Neural progenitor cell (in vitro differentiated cells): Measurements from ENCODE around the gene RPL29. TPM values are rescaled to one million over a fixed set of nuclear protein-coding genes. Genes with fewer than 3 reads are reported as not detected.

Source experiments
- DNase-seq: peaks from one replicate; pipeline ENCODE4 v3.0.0-alpha.2; 2016; ENCODE audit warnings: low spot score
- H2AFZ ChIP-seq: fragments of 200-600 bp; sonication (generic); replicated peaks from 2 replicates; pipeline ENCODE4 v1.6.1; 2016; ENCODE audit warnings: antibody characterized with exemption
- H3F3A ChIP-seq: fragments of 200-600 bp; sonication (generic); 2 replicates; pipeline ENCODE4 v1.6.1; 2016; ENCODE audit warnings: antibody characterized with exemption, low read depth
- H3K27ac ChIP-seq: fragments of 200-600 bp; sonication (generic); 2 replicates; pipeline ENCODE4 v1.5.1; 2016; ENCODE audit warnings: mild to moderate bottlenecking
- H3K27me3 ChIP-seq: fragments of 200-600 bp; sonication (generic); 2 replicates; pipeline ENCODE4 v1.6.1; 2016; ENCODE audit warnings: mild to moderate bottlenecking, moderate library complexity
- H3K36me3 ChIP-seq: fragments of 200-600 bp; sonication (generic); 2 replicates; pipeline ENCODE4 v1.5.1; 2016
- H3K4me1 ChIP-seq: fragments of 200-600 bp; sonication (generic); 2 replicates; pipeline ENCODE4 v1.6.1; 2016; ENCODE audit warnings: mixed run types
- H3K4me2 ChIP-seq: fragments of 200-600 bp; sonication (generic); 2 replicates; pipeline ENCODE4 v1.6.1; 2016
- H3K4me3 ChIP-seq: fragments of 200-600 bp; sonication (generic); 2 replicates; pipeline ENCODE4 v1.5.1; 2016
- H3K79me2 ChIP-seq: fragments of 200-600 bp; sonication (generic); 2 replicates; pipeline ENCODE4 v1.6.1; 2016; ENCODE audit warnings: low read depth
- H3K9ac ChIP-seq: fragments of 200-600 bp; sonication (generic); 2 replicates; pipeline ENCODE4 v1.6.1; 2016
- H3K9me3 ChIP-seq: fragments of 200-600 bp; sonication (generic); 2 replicates; pipeline ENCODE4 v1.5.1; 2016; ENCODE audit warnings: low read depth
- H4K20me1 ChIP-seq: fragments of 200-600 bp; sonication (generic); 2 replicates; pipeline ENCODE4 v1.6.1; 2016; ENCODE audit warnings: low read depth
- H3K27ac Mint-ChIP-seq: 3 replicates; pipeline ENCODE4 v1.8.0; 2021; ENCODE audit warnings: mixed read lengths
- H3K27me3 Mint-ChIP-seq: 2 replicates; pipeline ENCODE4 v1.8.0; 2022; ENCODE audit warnings: low read depth, mild to moderate bottlenecking, inconsistent platforms, moderate library complexity, mixed read lengths; ENCODE audit not compliant: insufficient read depth
- H3K36me3 Mint-ChIP-seq: 3 replicates; pipeline ENCODE4 v1.8.0; 2021; ENCODE audit warnings: mixed read lengths
- H3K4me1 Mint-ChIP-seq: 3 replicates; pipeline ENCODE4 v1.8.0; 2021; ENCODE audit warnings: mixed read lengths
- H3K4me3 Mint-ChIP-seq: 3 replicates; pipeline ENCODE4 v1.8.0; 2021; ENCODE audit warnings: mild to moderate bottlenecking, moderate library complexity, mixed read lengths
- H3K9me3 Mint-ChIP-seq: 3 replicates; pipeline ENCODE4 v1.8.0; 2020; ENCODE audit warnings: mixed read lengths
- EZH2 ChIP-seq: fragments of 200-600 bp; sonication (generic); IDR thresholded peaks from 2 replicates; pipeline ENCODE4 v1.6.1; 2017; ENCODE audit warnings: antibody characterized with exemption, mild to moderate bottlenecking, moderate library complexity
- EZH2phosphoT487 ChIP-seq: fragments of 200-600 bp; sonication (generic); IDR thresholded peaks from 2 replicates; pipeline ENCODE4 v1.6.1; 2017; ENCODE audit warnings: antibody characterized with exemption
- total RNA-seq: library from RNA; depleted of rRNA; stranded (reverse); fragments of >200 nt; gene quantifications from 2 replicates; pipeline ENCODE4 v1.2.3, GENCODE V29; 2015; ENCODE audit warnings: low replicate concordance
- TF ChIP-seq, protein P1 (sequence below): fragments of 200-600 bp; sonication (generic); IDR thresholded peaks from 2 replicates; pipeline ENCODE4 v1.5.1; 2017; ENCODE audit warnings: antibody characterized with exemption, mild to moderate bottlenecking

RPL29 gene
- total RNA-seq, 1 donor from 2014 or later = 1,431 TPM

DNA sequence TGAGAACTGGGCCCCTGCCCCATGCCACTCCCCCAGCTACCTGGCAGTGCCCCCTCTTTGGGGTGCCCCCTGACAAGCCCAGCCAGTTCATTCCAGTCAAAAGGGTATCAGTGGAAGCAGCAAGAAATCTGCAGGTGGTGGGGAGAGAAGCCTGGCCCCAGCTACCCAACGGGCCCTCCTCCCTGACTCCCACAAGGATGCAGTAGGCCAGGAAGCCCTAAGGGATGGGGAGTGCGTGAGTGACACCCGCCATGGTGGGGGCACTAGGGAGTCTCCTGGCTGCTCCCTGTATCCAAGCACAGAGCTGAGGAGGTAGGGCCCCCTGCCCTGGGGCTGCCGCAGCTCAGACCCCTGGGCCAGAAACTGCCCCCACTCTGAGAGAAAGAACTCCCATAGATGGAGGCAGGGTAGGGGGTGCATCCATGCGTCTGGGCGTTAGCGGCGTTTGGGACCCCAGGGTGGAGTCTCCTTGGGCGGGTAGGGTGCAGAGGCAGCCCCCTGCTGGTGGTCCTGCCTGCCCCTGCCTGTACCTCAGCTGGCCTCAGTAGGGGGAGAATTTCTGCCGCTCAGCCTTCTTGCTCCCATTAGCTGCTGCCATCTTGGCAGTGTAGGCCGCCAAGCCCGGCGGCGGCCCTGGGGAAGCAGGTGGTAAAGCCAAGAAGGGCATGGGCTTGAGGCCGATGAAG lies 38.0 kb downstream of the RPL29 start:
- Mint-ChIP-seq H3K27ac (no peak overlapping the region), H3K27me3 (peaks cover 6% of the 10 kb centered on the region), H3K4me3 (no peak overlapping the region), H3K4me1 (peaks cover 22% of the 10 kb centered on the region), H3K9me3 (no peaks in the 10 kb centered on the region), H3K36me3 (peaks cover 3% of the 10 kb centered on the region)
- Histone ChIP-seq H4K20me1 (peaks cover 42% of the 10 kb centered on the region), H3K4me2 (no peak overlapping the region), H3K9ac (no peak overlapping the region), H3K27me3 (peaks cover 66% of the 10 kb centered on the region), H3K4me1 (peaks cover 17% of the 10 kb centered on the region), H3K27ac (no peak overlapping the region), H2AFZ (no peak overlapping the region), H3K4me3 (no peak overlapping the region), H3K36me3 (no peaks in the 10 kb centered on the region), H3K9me3 (no peaks in the 10 kb centered on the region), H3K79me2 (no peaks in the 10 kb centered on the region), H3F3A (peaks cover 29% of the 10 kb centered on the region)
- no peak for DNase-seq
- TF ChIP-seq, protein P1, sequence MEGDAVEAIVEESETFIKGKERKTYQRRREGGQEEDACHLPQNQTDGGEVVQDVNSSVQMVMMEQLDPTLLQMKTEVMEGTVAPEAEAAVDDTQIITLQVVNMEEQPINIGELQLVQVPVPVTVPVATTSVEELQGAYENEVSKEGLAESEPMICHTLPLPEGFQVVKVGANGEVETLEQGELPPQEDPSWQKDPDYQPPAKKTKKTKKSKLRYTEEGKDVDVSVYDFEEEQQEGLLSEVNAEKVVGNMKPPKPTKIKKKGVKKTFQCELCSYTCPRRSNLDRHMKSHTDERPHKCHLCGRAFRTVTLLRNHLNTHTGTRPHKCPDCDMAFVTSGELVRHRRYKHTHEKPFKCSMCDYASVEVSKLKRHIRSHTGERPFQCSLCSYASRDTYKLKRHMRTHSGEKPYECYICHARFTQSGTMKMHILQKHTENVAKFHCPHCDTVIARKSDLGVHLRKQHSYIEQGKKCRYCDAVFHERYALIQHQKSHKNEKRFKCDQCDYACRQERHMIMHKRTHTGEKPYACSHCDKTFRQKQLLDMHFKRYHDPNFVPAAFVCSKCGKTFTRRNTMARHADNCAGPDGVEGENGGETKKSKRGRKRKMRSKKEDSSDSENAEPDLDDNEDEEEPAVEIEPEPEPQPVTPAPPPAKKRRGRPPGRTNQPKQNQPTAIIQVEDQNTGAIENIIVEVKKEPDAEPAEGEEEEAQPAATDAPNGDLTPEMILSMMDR = no peak
- TF ChIP-seq EZH2phosphoT487 (no peak), EZH2 (no peak)

- no peak overlapping the region for H3K4me3 Mint-ChIP-seq
- Histone ChIP-seq H3K27me3 (peaks cover 64% of the 10 kb centered on the region), H2AFZ (peak overlapping the region; percentile 75), H3F3A (peaks cover 21% of the 10 kb centered on the region), H3K36me3 (no peaks in the 10 kb centered on the region), H3K9ac (no peak overlapping the region), H4K20me1 (peaks cover 27% of the 10 kb centered on the region), H3K27ac (no peak overlapping the region), H3K4me1 (peaks cover 13% of the 10 kb centered on the region), H3K4me2 (peak overlapping the region; percentile 85), H3K79me2 (no peaks in the 10 kb centered on the region), H3K9me3 (no peaks in the 10 kb centered on the region), H3K4me3 (peak overlapping the region; percentile 46)
- H3K4me1 Mint-ChIP-seq = peaks cover 10% of the 10 kb centered on the region
- DNase-seq = peak; percentile 84
- H3K27me3 Mint-ChIP-seq = peaks cover 4% of the 10 kb centered on the region
- H3K9me3 Mint-ChIP-seq = no peaks in the 10 kb centered on the region
- peaks cover 3% of the 10 kb centered on the region for H3K36me3 Mint-ChIP-seq
- H3K27ac Mint-ChIP-seq = no peak overlapping the region
- TF ChIP-seq, protein P1 = peak; percentile 67
- peak; percentile 51 for TF ChIP-seq EZH2phosphoT487
- peak; percentile 70 for TF ChIP-seq EZH2
These were observed 39.6 kb downstream of the RPL29 start for GRCh38 chr3:51955893-51956770.

DNA sequence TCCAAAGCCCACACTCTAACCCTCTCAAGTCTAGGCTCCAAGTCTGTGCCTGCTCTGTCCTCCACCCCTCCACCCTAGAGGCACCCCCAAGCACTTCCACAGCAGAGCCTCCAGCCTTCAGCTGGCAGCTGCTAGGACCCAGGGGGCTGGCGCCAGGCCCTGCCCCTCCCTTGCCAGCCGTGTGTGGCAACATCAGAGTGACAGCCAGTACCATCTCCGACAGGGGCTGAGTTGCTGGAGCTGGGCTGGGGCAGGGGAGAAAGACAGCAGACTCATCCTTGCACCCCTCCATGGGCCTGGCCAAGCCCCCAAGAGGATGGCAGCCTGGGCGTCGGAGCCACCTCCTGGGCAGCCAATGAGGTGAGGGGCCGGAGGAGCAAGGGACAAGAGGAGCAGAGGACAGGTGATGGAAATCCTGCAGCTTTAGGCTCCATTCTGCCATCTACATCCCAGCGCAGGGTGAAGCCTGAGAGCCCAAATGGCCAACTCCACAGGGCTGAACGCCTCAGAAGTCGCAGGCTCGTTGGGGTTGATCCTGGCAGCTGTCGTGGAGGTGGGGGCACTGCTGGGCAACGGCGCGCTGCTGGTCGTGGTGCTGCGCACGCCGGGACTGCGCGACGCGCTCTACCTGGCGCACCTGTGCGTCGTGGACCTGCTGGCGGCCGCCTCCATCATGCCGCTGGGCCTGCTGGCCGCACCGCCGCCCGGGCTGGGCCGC lies 40.4 kb downstream of the RPL29 start, which contains the start of gene GPR62:
Gene GPR62 (plus strand): TSS at position 207 of the 718 bp plus-strand sequence. CDS start 272 bp downstream, at position 479.
- H3K36me3 Mint-ChIP-seq = peaks cover 3% of the 10 kb centered on the region
- H3K4me3 ChIP-seq = peak within 1 kb of the TSS; percentile 46
- peaks cover 10% of the 10 kb centered on the region for H3K4me1 Mint-ChIP-seq
- no peaks in the 10 kb centered on the region for H3K79me2 ChIP-seq
- peaks cover 21% of the 10 kb centered on the region for H4K20me1 ChIP-seq
- peaks cover 67% of the 10 kb centered on the region for H3K27me3 ChIP-seq
- no peak within 1 kb of the TSS for H3K27ac Mint-ChIP-seq
- H2AFZ ChIP-seq = peak within 1 kb of the TSS; percentile 75
- H3K4me1 ChIP-seq = peaks cover 13% of the 10 kb centered on the region
- no peak within 1 kb of the TSS for H3K9ac ChIP-seq
- H3K27me3 Mint-ChIP-seq = peaks cover 4% of the 10 kb centered on the region
- no peaks in the 10 kb centered on the region for H3K9me3 ChIP-seq
- peaks cover 21% of the 10 kb centered on the region for H3F3A ChIP-seq
- no peaks in the 10 kb centered on the region for H3K36me3 ChIP-seq
- H3K4me2 ChIP-seq = peak within 1 kb of the TSS; percentile 85
- no peak for DNase-seq
- H3K4me3 Mint-ChIP-seq = no peak within 1 kb of the TSS
- H3K27ac ChIP-seq = no peak within 1 kb of the TSS
- no peaks in the 10 kb centered on the region for H3K9me3 Mint-ChIP-seq
- peak; percentile 37 for TF ChIP-seq EZH2phosphoT487
- TF ChIP-seq, protein P1 = no peak
